Activated T-cell treated with anti-CD3 and anti-CD28 coated beads, Interleukin-2, amount 50 U/mL, for 72 hours (primary cell): ENCODE results near the gene TBC1D14. TPM values are rescaled to one million over a fixed set of nuclear protein-coding genes. Genes with fewer than 3 reads are reported as not detected.

Source experiments
- ATAC-seq, 2 donors: fragments of 150-1000 bp; cut with Tn5 transposase; replicated peaks in 1 of 2; 2 replicates each; pipeline ENCODE4 v1.10.0; 2021; ENCODE audit warnings: moderate library complexity in 2 of 2, mild to moderate bottlenecking in 1 of 2
- DNase-seq, 2 donors: peaks; one replicate each; pipeline ENCODE4 v3.0.0; 2021 to 2022; ENCODE audit warnings: mixed read lengths in 1 of 2
- H3K27ac Mint-ChIP-seq: one replicate; pipeline ENCODE4 v1.8.0; 2022; ENCODE audit warnings: mild to moderate bottlenecking, moderate library complexity, mixed read lengths
- H3K27me3 Mint-ChIP-seq: one replicate; pipeline ENCODE4 v1.8.0; 2022; ENCODE audit warnings: low read depth, mixed read lengths
- H3K36me3 Mint-ChIP-seq, 2 donors: one replicate each; pipeline ENCODE4 v1.8.0; 2022; ENCODE audit warnings: mixed read lengths in 2 of 2, mild to moderate bottlenecking in 1 of 2; ENCODE audit not compliant: insufficient read depth in 2 of 2
- H3K4me1 Mint-ChIP-seq: one replicate; pipeline ENCODE4 v1.8.0; 2022; ENCODE audit warnings: low read depth, mixed read lengths
- H3K4me3 Mint-ChIP-seq, 2 donors: one replicate each; pipeline ENCODE4 v1.8.0; 2022; ENCODE audit warnings: mild to moderate bottlenecking in 2 of 2, mixed read lengths in 2 of 2, moderate library complexity in 2 of 2
- H3K9me3 Mint-ChIP-seq, 2 donors: one replicate each; pipeline ENCODE4 v1.8.0; 2022; ENCODE audit warnings: mixed read lengths in 2 of 2
- total RNA-seq, 2 donors: library from RNA; stranded (reverse); gene quantifications; one replicate each; pipeline ENCODE4 v1.2.3, GENCODE V29; 2022

Gene TBC1D14
- total RNA-seq, 2 donors from 2014 or later = 26.5 to 32.4 TPM

DNA sequence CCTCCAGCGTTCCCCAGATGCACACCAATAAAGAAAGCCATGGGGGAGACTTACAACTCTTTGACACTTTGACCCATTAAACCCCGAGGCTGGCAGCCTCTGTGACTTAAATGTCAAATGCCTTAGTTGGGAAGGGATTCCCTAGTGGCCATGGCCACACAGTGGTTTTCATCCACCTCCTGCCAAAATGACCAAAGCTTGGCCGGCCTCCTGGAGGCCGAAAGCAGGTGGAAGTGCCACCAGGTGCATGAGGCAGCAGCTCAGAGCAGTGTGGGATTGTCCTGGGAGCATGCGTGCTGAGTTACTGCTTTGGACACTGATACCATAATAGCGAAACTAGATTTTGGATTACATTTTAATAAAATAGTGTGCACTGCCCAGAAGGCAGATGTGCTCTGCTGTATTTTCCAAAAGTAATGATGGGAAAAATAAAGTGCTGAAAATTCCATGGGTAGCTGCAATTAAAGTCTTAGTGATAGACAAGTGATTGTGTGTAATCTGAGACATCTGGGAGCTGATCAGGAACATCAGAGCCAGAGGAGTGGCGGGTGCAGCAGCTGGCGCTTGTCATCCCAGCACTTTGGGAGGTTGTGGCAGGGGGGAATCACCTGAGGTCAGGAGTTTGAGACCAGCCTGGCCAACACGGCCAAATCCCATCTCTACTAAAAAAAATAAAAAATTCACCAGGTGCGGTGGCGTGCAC lies 93.7 kb downstream of the TBC1D14 start:
- Mint-ChIP-seq H3K4me3 (no peak overlapping the region), H3K4me1 (peaks cover 14% of the 10 kb centered on the region), H3K9me3 (no peaks in the 10 kb centered on the region), H3K27ac (peak overlapping the region; percentile 39), H3K27me3 (no peaks in the 10 kb centered on the region), H3K36me3 (peaks cover 3 to 26% of the 10 kb centered on the region in 2 donors)
- DNase-seq = no peak
- ATAC-seq = no peak

DNA sequence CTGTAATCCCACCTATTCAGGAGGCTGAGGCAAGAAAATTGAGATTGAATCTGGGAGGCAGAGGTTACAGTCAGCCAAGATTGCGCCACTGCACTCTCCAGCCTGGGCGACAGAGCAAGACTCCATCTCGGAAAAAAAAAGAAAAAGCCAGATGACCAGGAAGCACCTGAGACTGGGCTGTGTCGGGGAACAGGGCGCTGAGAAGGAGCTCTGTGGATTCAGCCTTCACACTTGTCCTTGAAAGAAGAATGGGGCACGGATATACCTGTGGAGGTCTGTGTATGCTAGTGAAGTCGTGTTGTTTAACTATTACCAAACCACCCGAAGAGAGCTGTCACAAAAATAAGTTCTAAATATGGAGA lies 94.2 kb downstream of the TBC1D14 start:
- DNase-seq (no peak), ATAC-seq (no peak)
- H3K36me3 Mint-ChIP-seq = peaks cover 3 to 26% of the 10 kb centered on the region in 2 donors
- H3K27me3 Mint-ChIP-seq = no peaks in the 10 kb centered on the region
- H3K27ac Mint-ChIP-seq = peak overlapping the region; percentile 11
- peaks cover 9% of the 10 kb centered on the region for H3K4me1 Mint-ChIP-seq
- no peaks in the 10 kb centered on the region for H3K9me3 Mint-ChIP-seq
- H3K4me3 Mint-ChIP-seq = no peak overlapping the region

- DNase-seq (no peak), ATAC-seq (no peak)
- Mint-ChIP-seq H3K36me3 (peaks cover 3 to 26% of the 10 kb centered on the region in 2 donors), H3K4me1 (peaks cover 4% of the 10 kb centered on the region), H3K27me3 (no peaks in the 10 kb centered on the region), H3K27ac (peak overlapping the region; percentile 2), H3K4me3 (no peak overlapping the region), H3K9me3 (no peaks in the 10 kb centered on the region)
Measured at GRCh38 chr4:7004331-7004730, 94.7 kb downstream of the TBC1D14 start.

DNA sequence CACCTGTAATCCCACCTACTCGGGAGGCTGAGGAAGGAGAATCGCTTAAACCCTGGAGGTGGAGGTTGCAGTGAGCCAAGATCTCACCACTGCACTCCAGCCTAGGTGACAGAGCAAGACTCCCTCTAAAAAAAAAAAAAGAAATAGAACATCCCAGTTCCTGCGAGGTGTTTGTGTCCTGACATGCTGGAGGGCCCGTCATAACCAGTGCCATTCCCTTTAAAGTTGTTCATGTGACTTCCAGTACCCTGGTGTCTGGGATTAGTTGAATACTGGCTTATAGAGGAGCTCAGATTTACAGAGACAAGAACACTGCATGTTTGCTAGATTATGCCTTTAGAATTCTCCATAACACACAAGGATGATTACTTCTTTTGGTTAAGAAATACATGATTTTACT lies 95.9 kb downstream of the TBC1D14 start:
- Mint-ChIP-seq H3K27me3 (no peaks in the 10 kb centered on the region), H3K4me1 (no peaks in the 10 kb centered on the region), H3K27ac (no peak overlapping the region), H3K36me3 (peaks cover 3 to 31% of the 10 kb centered on the region in 2 donors), H3K4me3 (no peak overlapping the region), H3K9me3 (no peaks in the 10 kb centered on the region)
- DNase-seq = no peak
- no peak for ATAC-seq

DNA sequence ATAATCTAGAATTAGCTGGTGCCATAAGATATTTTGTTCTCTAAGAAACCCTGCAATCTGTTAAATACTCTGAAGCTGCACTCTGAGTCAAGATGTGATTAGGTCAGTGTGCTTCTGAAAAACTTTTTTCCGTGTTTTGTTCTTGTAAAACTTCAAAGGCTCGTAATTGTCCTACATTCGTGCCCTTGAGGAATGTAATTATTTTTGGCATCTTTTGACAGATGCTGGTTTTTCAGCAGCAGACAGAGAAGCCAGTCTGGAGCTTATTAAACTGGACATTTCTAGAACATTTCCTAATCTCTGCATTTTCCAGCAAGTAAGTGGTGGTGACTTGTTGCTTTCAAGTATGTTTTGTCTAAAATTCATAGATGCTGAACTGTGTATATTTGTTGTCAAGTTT lies 96.8 kb downstream of the TBC1D14 start:
- Mint-ChIP-seq H3K36me3 (peaks cover 0 to 30% of the 10 kb centered on the region in 2 donors), H3K4me3 (no peak overlapping the region), H3K9me3 (no peaks in the 10 kb centered on the region), H3K27ac (peak overlapping the region; percentile 56), H3K27me3 (no peaks in the 10 kb centered on the region), H3K4me1 (no peaks in the 10 kb centered on the region)
- DNase-seq (no peak), ATAC-seq (no peak)

DNA sequence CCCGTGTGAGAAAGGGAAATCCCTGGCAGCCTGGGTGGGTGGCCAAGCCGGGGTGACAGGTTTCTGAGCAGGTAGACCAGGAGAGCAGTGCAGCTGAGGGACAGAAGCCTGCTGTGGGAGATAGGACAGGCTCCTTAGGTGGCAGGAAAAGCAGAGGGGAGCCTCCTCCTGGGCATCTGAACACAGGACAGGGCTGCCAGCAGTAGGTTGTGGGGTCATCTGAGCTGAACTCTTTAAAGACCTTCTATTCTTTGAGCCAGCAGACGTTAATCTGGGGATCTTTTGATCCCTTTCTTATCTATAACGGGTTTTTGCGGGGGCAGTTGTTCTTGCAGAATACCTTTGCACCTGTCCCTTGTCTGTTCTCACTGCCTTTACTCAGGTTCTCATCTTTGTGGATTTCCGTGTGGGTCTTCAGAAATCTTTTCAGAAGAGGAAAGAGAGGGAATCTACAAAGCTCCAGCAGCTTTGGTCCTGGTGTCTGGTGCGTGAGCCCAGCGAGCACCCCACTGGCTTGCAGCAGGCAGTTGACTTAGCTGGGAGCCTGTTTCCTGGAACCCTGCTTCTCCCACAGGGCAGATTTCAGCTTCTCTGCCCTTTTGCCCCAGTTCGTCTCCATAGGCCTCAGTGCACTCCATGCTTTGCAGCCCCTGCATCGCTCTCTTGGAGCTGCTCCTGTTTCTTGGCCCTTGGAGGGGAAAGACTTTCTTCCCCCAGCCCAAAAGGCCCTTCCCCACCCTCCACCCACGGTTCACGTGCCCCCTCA lies 97.7 kb downstream of the TBC1D14 start:
- no peak overlapping the region for H3K4me3 Mint-ChIP-seq
- ATAC-seq = no peak
- H3K36me3 Mint-ChIP-seq = peaks cover 0 to 30% of the 10 kb centered on the region in 2 donors
- no peaks in the 10 kb centered on the region for H3K4me1 Mint-ChIP-seq
- H3K9me3 Mint-ChIP-seq = no peaks in the 10 kb centered on the region
- no peaks in the 10 kb centered on the region for H3K27me3 Mint-ChIP-seq
- no peak for DNase-seq
- H3K27ac Mint-ChIP-seq = no peak overlapping the region

GRCh38 chr4:7007944-7008343 lies 98.3 kb downstream of the TBC1D14 start:
- H3K9me3 Mint-ChIP-seq = no peaks in the 10 kb centered on the region
- peaks cover 0 to 27% of the 10 kb centered on the region in 2 donors for H3K36me3 Mint-ChIP-seq
- no peak overlapping the region for H3K4me3 Mint-ChIP-seq
- no peaks in the 10 kb centered on the region for H3K4me1 Mint-ChIP-seq
- ATAC-seq = no peak
- H3K27me3 Mint-ChIP-seq = no peaks in the 10 kb centered on the region
- peak overlapping the region; percentile 92 for H3K27ac Mint-ChIP-seq
- no peak for DNase-seq

DNA sequence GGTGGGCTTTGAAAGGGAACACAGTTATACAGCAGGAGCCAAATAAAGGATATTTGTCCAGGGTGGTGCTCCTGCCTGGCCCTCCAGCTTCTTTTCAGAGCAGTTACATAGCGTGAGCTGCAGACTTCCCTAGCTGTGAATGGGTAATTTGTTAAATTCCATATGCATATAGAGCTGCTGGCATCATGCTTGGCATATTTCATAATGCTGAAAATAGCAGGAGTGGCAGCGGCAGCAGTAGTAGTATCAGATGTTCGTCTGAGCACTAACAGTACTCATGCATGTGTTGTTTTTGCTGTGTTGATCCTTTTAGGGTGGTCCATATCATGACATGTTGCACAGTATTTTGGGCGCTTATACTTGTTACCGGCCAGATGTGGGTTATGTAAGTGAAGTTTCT lies 99.9 kb downstream of the TBC1D14 start:
- DNase-seq = no peak
- Mint-ChIP-seq H3K4me3 (no peak overlapping the region), H3K36me3 (peaks cover 0 to 20% of the 10 kb centered on the region in 2 donors), H3K4me1 (no peaks in the 10 kb centered on the region), H3K27ac (no peak overlapping the region), H3K9me3 (no peaks in the 10 kb centered on the region), H3K27me3 (no peaks in the 10 kb centered on the region)
- no peak for ATAC-seq

DNA sequence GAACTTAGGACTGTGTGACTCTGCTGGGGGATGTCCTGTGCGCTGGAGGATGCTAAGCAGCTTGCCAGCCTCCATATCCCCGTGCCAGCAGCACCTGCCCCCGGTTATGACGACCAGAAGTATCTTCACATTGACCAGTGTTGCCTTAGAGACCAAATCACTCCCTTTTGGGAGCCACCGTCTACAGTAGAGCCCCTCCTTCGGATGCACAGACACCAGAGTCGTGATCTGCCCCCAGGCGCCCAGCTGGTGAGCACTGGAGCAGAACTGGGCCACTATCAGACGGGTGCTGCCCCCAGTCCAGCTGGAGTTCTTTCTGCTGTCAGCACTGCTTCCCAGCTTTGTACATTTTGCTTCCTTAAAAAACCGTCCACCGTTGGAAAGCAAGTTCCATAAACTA lies 103.5 kb downstream of the TBC1D14 start:
- Mint-ChIP-seq H3K9me3 (no peaks in the 10 kb centered on the region), H3K4me3 (no peak overlapping the region), H3K27ac (no peak overlapping the region), H3K36me3 (peaks cover 0 to 13% of the 10 kb centered on the region in 2 donors), H3K4me1 (no peaks in the 10 kb centered on the region), H3K27me3 (no peaks in the 10 kb centered on the region)
- no peak for DNase-seq
- no peak for ATAC-seq

DNA sequence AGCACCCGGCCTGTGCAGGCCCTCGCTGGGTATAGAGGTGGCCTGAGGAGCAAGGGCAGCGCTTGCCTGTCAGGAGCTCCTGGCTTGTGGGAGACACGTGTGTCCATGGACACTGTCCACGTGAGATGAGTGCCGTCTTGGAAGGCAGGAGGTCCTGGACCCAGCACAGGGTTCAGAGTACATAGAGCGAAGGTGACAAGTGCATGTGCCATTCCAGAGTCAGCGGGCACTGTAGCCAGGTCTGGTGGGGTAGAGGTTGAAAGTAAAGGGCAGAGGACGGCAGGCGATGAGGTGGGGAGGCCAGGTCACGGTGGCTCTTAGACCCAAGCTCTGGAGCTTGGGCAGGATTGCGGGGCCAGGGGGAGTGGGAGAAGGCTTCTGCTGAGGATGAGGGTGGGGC lies 105.2 kb downstream of the TBC1D14 start:
- H3K4me3 Mint-ChIP-seq = no peak overlapping the region
- no peaks in the 10 kb centered on the region for H3K4me1 Mint-ChIP-seq
- ATAC-seq = no peak
- no peaks in the 10 kb centered on the region for H3K27me3 Mint-ChIP-seq
- peaks cover 0 to 10% of the 10 kb centered on the region in 2 donors for H3K36me3 Mint-ChIP-seq
- H3K9me3 Mint-ChIP-seq = no peaks in the 10 kb centered on the region
- H3K27ac Mint-ChIP-seq = peak overlapping the region; percentile 4
- DNase-seq = no peak

DNA sequence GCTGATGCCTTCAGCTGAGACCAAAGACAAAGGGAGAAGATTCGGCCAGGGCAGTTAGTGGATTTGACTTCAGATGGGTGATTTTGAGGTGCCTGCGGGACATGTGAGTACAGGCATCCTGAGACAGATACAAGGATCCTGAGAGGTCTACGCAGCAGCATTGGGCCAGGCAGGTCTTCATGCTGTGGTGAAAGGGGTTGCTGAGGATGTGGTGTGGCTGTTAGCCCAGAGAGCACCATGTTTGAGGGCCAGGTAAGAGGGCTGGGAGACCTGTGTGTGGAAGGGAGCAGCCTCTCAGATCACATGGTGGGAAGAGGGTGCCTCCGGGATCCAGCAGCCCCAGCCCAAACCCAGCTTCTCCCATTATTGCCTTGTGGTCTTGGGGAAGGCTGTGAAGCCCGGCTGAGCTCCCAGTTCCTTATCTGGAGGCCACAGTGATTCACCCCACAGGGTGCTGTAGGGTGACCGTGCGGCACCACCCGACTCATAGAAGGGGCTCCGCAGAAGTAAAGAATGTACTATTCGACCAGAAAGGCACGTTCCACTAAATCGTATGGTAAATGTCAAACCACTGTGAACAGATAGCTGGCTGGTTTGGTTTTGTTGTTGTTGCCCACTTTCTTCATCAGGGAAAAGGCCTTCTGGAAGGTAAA lies 105.9 kb downstream of the TBC1D14 start:
- H3K27ac Mint-ChIP-seq = no peak overlapping the region
- H3K36me3 Mint-ChIP-seq = peaks cover 0 to 7% of the 10 kb centered on the region in 2 donors
- no peaks in the 10 kb centered on the region for H3K4me1 Mint-ChIP-seq
- no peak for DNase-seq
- H3K27me3 Mint-ChIP-seq = no peaks in the 10 kb centered on the region
- H3K9me3 Mint-ChIP-seq = no peaks in the 10 kb centered on the region
- ATAC-seq = no peak
- H3K4me3 Mint-ChIP-seq = no peak overlapping the region

- Mint-ChIP-seq H3K9me3 (no peaks in the 10 kb centered on the region), H3K27me3 (no peaks in the 10 kb centered on the region)
Measured at GRCh38 chr4:7016086-7016485, 106.5 kb downstream of the TBC1D14 start.

GRCh38 chr4:7016512-7016911 lies 106.9 kb downstream of the TBC1D14 start:
- no peak overlapping the region for H3K4me3 Mint-ChIP-seq
- H3K27me3 Mint-ChIP-seq = no peaks in the 10 kb centered on the region
- DNase-seq = no peak
- H3K9me3 Mint-ChIP-seq = no peaks in the 10 kb centered on the region
- H3K27ac Mint-ChIP-seq = no peak overlapping the region
- ATAC-seq = no peak
- peaks cover 0 to 7% of the 10 kb centered on the region in 2 donors for H3K36me3 Mint-ChIP-seq
- H3K4me1 Mint-ChIP-seq = no peaks in the 10 kb centered on the region

More at GRCh38 chr4:7016086-7016485, 106.5 kb downstream of the TBC1D14 start:
- no peak for ATAC-seq
- DNase-seq = no peak
- H3K27ac Mint-ChIP-seq = no peak overlapping the region
- H3K36me3 Mint-ChIP-seq = peaks cover 0 to 4% of the 10 kb centered on the region in 2 donors
- no peak overlapping the region for H3K4me3 Mint-ChIP-seq
- H3K4me1 Mint-ChIP-seq = no peaks in the 10 kb centered on the region
